Nephron (organoid): Measurements from ENCODE around the gene NLK.

Experiments
- H3K27ac Mint-ChIP-seq, 3 experiments: 2 replicates each; pipeline ENCODE4 v1.8.0; 2020; ENCODE audit warnings: mixed read lengths in 3 of 3, mild to moderate bottlenecking in 2 of 3, moderate library complexity in 1 of 3
- H3K27me3 Mint-ChIP-seq: 2 replicates; pipeline ENCODE4 v1.8.0; 2021; ENCODE audit warnings: low read depth, mild to moderate bottlenecking, moderate library complexity, mixed read lengths
- H3K36me3 Mint-ChIP-seq: 2 replicates; pipeline ENCODE4 v1.8.0; 2020; ENCODE audit warnings: low read depth, mixed read lengths
- H3K4me1 Mint-ChIP-seq: 2 replicates; pipeline ENCODE4 v1.8.0; 2020; ENCODE audit warnings: mixed read lengths
- H3K4me3 Mint-ChIP-seq, 3 experiments: 2 replicates each; pipeline ENCODE4 v1.8.0; 2020; ENCODE audit warnings: mild to moderate bottlenecking in 3 of 3, mixed read lengths in 3 of 3, moderate library complexity in 2 of 3
- H3K9me3 Mint-ChIP-seq: 2 replicates; pipeline ENCODE4 v1.8.0; 2020; ENCODE audit warnings: mixed read lengths
- TF ChIP-seq, protein P1 (sequence below), 3 experiments: fragments of 200-600 bp; sonication (generic); IDR thresholded peaks; one replicate each; pipeline ENCODE4 v1.5.0; 2021; ENCODE audit warnings: antibody characterized with exemption in 3 of 3; ENCODE audit not compliant: unreplicated experiment in 3 of 3

Gene NLK

DNA sequence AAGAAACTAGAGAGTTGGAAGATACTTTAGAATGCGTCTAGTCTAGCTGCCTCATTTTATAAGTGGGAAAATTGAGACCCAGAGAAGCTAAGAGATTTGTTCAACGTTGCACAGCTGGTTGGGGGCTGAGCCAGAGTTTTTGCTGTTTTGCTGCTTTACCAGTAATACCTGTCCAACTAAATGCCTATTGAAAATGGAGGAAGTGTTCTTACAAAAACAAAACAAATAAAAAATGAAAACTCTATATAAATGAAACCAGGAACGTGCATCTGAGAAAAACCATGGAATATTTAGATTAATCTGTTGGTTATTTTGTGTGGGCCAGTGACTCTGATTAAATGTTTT is 13.8 kb downstream of the NLK start:
- H3K4me3 Mint-ChIP-seq: no peak overlapping the region
- no peaks in the 10 kb centered on the region for H3K27me3 Mint-ChIP-seq
- no peaks in the 10 kb centered on the region for H3K9me3 Mint-ChIP-seq
- peak overlapping the region in 1 of 3 experiments; percentile 21 for H3K27ac Mint-ChIP-seq
- no peaks in the 10 kb centered on the region for H3K36me3 Mint-ChIP-seq
- TF ChIP-seq, protein P1, sequence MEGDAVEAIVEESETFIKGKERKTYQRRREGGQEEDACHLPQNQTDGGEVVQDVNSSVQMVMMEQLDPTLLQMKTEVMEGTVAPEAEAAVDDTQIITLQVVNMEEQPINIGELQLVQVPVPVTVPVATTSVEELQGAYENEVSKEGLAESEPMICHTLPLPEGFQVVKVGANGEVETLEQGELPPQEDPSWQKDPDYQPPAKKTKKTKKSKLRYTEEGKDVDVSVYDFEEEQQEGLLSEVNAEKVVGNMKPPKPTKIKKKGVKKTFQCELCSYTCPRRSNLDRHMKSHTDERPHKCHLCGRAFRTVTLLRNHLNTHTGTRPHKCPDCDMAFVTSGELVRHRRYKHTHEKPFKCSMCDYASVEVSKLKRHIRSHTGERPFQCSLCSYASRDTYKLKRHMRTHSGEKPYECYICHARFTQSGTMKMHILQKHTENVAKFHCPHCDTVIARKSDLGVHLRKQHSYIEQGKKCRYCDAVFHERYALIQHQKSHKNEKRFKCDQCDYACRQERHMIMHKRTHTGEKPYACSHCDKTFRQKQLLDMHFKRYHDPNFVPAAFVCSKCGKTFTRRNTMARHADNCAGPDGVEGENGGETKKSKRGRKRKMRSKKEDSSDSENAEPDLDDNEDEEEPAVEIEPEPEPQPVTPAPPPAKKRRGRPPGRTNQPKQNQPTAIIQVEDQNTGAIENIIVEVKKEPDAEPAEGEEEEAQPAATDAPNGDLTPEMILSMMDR (IDR thresholded peaks at IDR 0.05; ENCODE audit: unreplicated experiment in 3 of 3): no peak
- peaks cover 14% of the 10 kb centered on the region for H3K4me1 Mint-ChIP-seq

DNA sequence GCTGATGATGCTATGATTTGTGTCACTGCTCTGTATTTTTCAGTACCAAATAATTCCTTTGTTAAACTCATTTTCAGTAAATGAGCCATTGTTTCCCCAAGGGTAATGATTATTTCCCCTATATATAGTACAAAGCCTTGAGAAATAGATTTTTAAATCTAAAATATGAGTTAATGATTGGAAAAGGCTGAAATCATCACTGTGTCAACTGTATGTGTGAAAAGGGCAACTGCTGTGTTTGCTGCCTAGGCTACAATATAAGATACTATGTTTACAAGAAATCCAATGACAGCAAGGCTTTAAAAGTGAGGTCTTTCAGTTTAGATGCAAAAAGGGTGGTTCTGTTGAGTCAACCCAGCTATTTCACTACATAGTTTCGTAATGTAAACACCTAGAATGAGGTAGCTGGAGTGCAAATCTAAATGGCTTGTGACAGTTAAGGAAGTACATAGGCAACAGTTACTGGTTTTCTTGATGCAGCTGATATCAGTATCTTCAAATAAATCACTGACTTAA is 15.3 kb downstream of the NLK start:
- no peaks in the 10 kb centered on the region for H3K27me3 Mint-ChIP-seq
- H3K4me3 Mint-ChIP-seq: no peak overlapping the region
- no peaks in the 10 kb centered on the region for H3K9me3 Mint-ChIP-seq
- H3K27ac Mint-ChIP-seq: no peak overlapping the region
- no peaks in the 10 kb centered on the region for H3K36me3 Mint-ChIP-seq
- H3K4me1 Mint-ChIP-seq: peaks cover 14% of the 10 kb centered on the region
- TF ChIP-seq, protein P1 (IDR thresholded peaks at IDR 0.05; ENCODE audit: unreplicated experiment in 3 of 3): no peak

DNA sequence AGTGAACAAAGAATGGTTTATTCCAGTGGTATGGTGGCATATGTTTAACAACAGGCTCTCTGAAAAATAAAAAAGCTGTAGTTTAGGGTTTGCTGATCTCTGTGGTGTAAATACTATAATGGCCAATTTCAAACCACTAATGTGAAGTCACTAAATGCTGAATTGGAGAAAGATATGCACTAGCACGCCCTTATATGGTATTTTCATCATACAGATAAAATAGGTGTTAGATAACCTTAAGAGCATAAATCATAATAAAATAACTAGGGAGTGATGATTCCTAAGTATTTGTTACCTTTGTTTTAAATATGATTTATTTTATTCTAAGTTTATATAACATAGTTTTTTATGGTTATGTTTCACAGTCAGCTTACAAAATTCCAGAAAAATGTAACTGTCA is 17.2 kb downstream of the NLK start:
- Mint-ChIP-seq H3K4me1 (peaks cover 5% of the 10 kb centered on the region), H3K9me3 (no peaks in the 10 kb centered on the region), H3K36me3 (no peaks in the 10 kb centered on the region), H3K4me3 (no peak overlapping the region), H3K27me3 (no peaks in the 10 kb centered on the region), H3K27ac (no peak overlapping the region)
- TF ChIP-seq, protein P1 (IDR thresholded peaks at IDR 0.05; ENCODE audit: unreplicated experiment in 3 of 3): no peak

DNA sequence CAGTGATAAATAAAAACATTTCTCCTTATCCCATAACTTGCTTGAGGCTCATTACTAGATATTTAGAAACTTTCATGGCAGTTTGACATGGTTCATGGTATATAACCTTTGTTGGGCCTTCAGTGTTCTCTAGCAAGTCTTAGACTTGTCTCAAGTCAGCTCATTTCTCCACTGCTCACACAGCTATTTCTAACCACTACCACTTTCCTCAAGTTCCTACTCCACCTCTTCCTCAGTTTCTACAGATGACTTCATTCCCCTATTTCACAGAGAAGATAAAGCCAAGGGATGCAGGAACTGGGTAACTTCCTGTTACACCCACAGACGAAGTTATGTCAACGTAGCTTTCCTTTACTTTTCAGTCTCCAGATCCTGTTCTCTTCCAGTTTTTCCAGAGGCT is 23.2 kb downstream of the NLK start:
- Mint-ChIP-seq H3K27me3 (no peaks in the 10 kb centered on the region), H3K27ac (no peak overlapping the region), H3K4me1 (no peaks in the 10 kb centered on the region), H3K4me3 (no peak overlapping the region), H3K36me3 (peaks cover 11% of the 10 kb centered on the region), H3K9me3 (peaks cover 2% of the 10 kb centered on the region)
- TF ChIP-seq, protein P1 (IDR thresholded peaks at IDR 0.05; ENCODE audit: unreplicated experiment in 3 of 3): no peak

DNA sequence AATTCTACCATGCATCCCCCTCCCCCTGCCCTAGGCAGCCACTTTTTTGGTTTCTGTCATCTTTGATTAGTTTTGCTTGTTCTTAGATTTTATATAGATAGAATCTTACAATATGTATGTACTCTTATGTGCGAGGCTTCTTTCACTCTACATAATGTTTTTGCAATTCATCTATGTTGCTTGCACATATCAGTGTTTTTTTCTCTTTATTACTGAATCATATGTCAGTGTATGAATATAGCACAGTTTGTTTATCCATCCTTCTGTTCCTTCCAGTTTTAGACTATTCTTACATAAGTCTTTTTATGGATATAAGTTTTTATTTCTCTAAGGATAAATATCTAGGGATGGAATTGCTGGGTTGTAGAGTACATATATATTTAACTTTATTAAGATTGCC is 26.6 kb downstream of the NLK start:
- TF ChIP-seq, protein P1 (IDR thresholded peaks at IDR 0.05; ENCODE audit: unreplicated experiment in 3 of 3): no peak
- Mint-ChIP-seq H3K27ac (no peak overlapping the region), H3K4me1 (no peaks in the 10 kb centered on the region), H3K27me3 (no peaks in the 10 kb centered on the region), H3K4me3 (no peak overlapping the region), H3K36me3 (peaks cover 41% of the 10 kb centered on the region), H3K9me3 (peaks cover 20% of the 10 kb centered on the region)

DNA sequence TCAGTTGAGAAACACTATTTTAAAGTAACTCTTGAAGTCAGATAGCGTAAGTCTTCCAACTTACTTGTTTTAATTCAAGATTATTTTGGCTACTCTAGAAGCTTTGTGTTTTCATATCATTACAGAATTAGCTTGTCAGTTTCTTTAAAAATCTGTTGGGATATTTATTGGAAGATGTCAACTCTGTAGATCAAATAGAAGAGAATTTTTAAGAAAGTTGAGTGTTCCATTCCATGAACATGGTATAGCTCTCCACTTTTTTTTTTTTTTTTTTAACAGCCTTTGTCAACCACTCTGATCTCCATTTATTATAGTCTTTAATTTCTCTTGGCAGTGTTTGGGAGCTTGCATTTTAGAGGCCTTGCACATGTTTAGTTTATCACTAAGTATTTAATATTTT is 28.7 kb downstream of the NLK start:
- H3K4me1 Mint-ChIP-seq: no peaks in the 10 kb centered on the region
- no peak overlapping the region for H3K27ac Mint-ChIP-seq

More for the DNA sequence above, 28.7 kb downstream of the NLK start:
- Mint-ChIP-seq H3K36me3 (peaks cover 41% of the 10 kb centered on the region), H3K9me3 (peaks cover 20% of the 10 kb centered on the region), H3K27me3 (no peaks in the 10 kb centered on the region), H3K4me3 (no peak overlapping the region)
- TF ChIP-seq, protein P1 (IDR thresholded peaks at IDR 0.05; ENCODE audit: unreplicated experiment in 3 of 3): no peak
